Heart left ventricle (tissue), 16 donors: Measurements from ENCODE around the gene SCN4B. TPM values are rescaled to one million over a fixed set of nuclear protein-coding genes. Genes with fewer than 3 reads are reported as not detected.

Source experiments
- ATAC-seq, 4 donors: fragments of 200-7000 bp; cut with Tn5 transposase; one replicate each; pipeline ENCODE4 v1.9.1; 2020 to 2022; ENCODE audit warnings: moderate library complexity in 4 of 4, mild to moderate bottlenecking in 3 of 4, moderate number of reproducible peaks in 1 of 4
- DNase-seq, 5 donors: peaks; one replicate each; pipeline ENCODE4 v3.0.0-alpha.2; 2020
- H3K27ac ChIP-seq, 12 donors: fragments of 200-600 bp; sonication (generic) in 4 of 12; one replicate each; pipeline versions ENCODE4 v1.5.0 to v1.8.0; 2016 to 2022; ENCODE audit warnings: mild to moderate bottlenecking in 2 of 12
- H3K27me3 ChIP-seq, 9 donors: fragments of 200-600 bp; sonication (generic) in 2 of 9; one replicate each; pipeline versions ENCODE4 v1.5.1 to v1.8.0; 2016 to 2022; ENCODE audit warnings: mild to moderate bottlenecking in 3 of 9
- H3K36me3 ChIP-seq, 9 donors: fragments of 200-600 bp; sonication (generic) in 2 of 9; one replicate each; pipeline versions ENCODE4 v1.5.0 to v1.8.0; 2018 to 2022; ENCODE audit warnings: mild to moderate bottlenecking in 2 of 9
- H3K4me1 ChIP-seq, 12 donors: fragments of 200-600 bp; sonication (generic) in 4 of 12; one replicate each; pipeline versions ENCODE4 v1.5.0 to v1.8.0; 2016 to 2022; ENCODE audit warnings: mild to moderate bottlenecking in 3 of 12
- H3K4me3 ChIP-seq, 12 donors: fragments of 200-600 bp; sonication (generic) in 4 of 12; one replicate each; pipeline versions ENCODE4 v1.5.0 to v1.8.0; 2017 to 2022; ENCODE audit warnings: mild to moderate bottlenecking in 9 of 12, moderate library complexity in 4 of 12
- H3K9me3 ChIP-seq, 12 donors: fragments of 200-600 bp; sonication (generic) in 4 of 12; one replicate each; pipeline versions ENCODE4 v1.5.0 to v1.8.0; 2016 to 2022; ENCODE audit warnings: mild to moderate bottlenecking in 1 of 12
- CTCF ChIP-seq, 12 donors: fragments of 200-600 bp; sonication (generic) in 4 of 12; IDR thresholded peaks; one replicate each; pipeline versions ENCODE4 v1.5.0 to v1.8.0; 2018 to 2022; ENCODE audit warnings: antibody characterized with exemption in 12 of 12, mild to moderate bottlenecking in 5 of 12
- POLR2A ChIP-seq, 2 donors: fragments of 450-650 bp; IDR thresholded peaks; one replicate each; pipeline ENCODE4 v1.6.1; 2017; ENCODE audit warnings: antibody characterized with exemption in 2 of 2, mild to moderate bottlenecking in 2 of 2, moderate library complexity in 2 of 2
- WGBS, 4 donors: extraction: QIAGEN DNeasy Blood & Tissue Kit in 2 of 4; methylation state at CpG; one replicate each; pipeline versions ENCODE4 v1.1.5 to v1.1.7; 2013 to 2018; 5-methylcytosine and 5-hydroxymethylcytosine counted together
- intact Hi-C, 10 donors: fragments of 100-400 bp; cut with DNase I; formaldehyde crosslinking; loops; one replicate each; pipeline versions ENCODE4 v1.11.1 to v1.14.2; 2022
- polyA plus RNA-seq, 2 donors: library from polyadenylated mRNA; stranded (reverse); fragments of 200-250 nt; gene quantifications; one replicate each; pipeline ENCODE4 v1.2.3, GENCODE V29; 2013
- total RNA-seq, 9 donors: library from RNA; depleted of rRNA in 2 of 9; stranded (reverse); fragments of >200 nt in 2 of 9; fragmentation: NEBNext Ultra II Directional in 3 of 9; extraction: Animal tissue kit (Norgen Biotek cat#: 25700) in 3 of 9; gene quantifications; one replicate each; pipeline versions ENCODE4 v1.1.0 to v1.2.4, GENCODE V29; 2016 to 2023
- donor health status: ischemic (EF 13 %, LVEDD 7.1; RV severe dilation, severe dysfunction).
- donor health status: healthy with polysubstance abuse.
- donor health status: DM: no; HTN: yes; CAD: no.
- donor health status: DM: no; HTN: no; CAD: no.
- donor health status: ischemic (EF 25% LVEDD 6.9; RV normal size, moderate dysfunction).
- donor health status: ischemic (EF 25% LVEDD 5.7; RV mildly dilated, moderate dysfunction).
- donor health status: healthy.
- donor health status: DM: yes; HTN: yes; CAD: no.
- donor health status: ischemic (EF 35%, LVEDD 5.7; RV mildly dilated, moderate dysfunction).
- donor health status: nonischemic (EF 11% LVEDD 7.7; RV severe dilation, severe dysfunction).
- donor health status: DM: yes; HTN: yes; CAD: no.
- donor health status: PGD.
- donor health status: ischemic (EF 29% LVEDD 5.4; RV normal size, mild dysfunction).
- donor health status: nonischemic (EF 23%, LVEDD 6.1; RV moderate dilation, normal function).

The SCN4B gene
- total and polyA plus RNA-seq, 11 donors = 2.1 to 16.9 (median 11.9) TPM

- Histone ChIP-seq H3K27me3 (no peaks in the 10 kb centered on the region), H3K4me3 (no peak overlapping the region), H3K36me3 (peaks cover 0 to 3% (median 0%) of the 10 kb centered on the region in 9 donors), H3K4me1 (peaks cover 0 to 21% (median 0%) of the 10 kb centered on the region in 12 donors), H3K9me3 (no peaks in the 10 kb centered on the region), H3K27ac (no peak overlapping the region)
- intact Hi-C loops = loop anchor here in 1 of 10 donors (2.0 kb wide), 1 partner anchor 59 kb away; no protein-coding TSS in a partner anchor
- DNase-seq (no peak), ATAC-seq (no peak)
- TF ChIP-seq CTCF (IDR thresholded peaks at IDR 0.05) = no peak
- TF ChIP-seq POLR2A (IDR thresholded peaks at IDR 0.05) = no peak
- 92 to 94% (median 93%) methylated on average over 10 of the region's 10 CpGs for WGBS, 4 donors
These were observed 18.8 kb downstream of the SCN4B start for GRCh38 chr11:118133816-118134215.

GRCh38 chr11:118132385-118133151 is 20.1 kb downstream of the SCN4B start:
- no peak overlapping the region for H3K27ac ChIP-seq
- H3K36me3 ChIP-seq = peaks cover 0 to 3% (median 0%) of the 10 kb centered on the region in 9 donors
- ATAC-seq = no peak
- H3K27me3 ChIP-seq = no peaks in the 10 kb centered on the region
- TF ChIP-seq CTCF (IDR thresholded peaks at IDR 0.05) (no peak), POLR2A (IDR thresholded peaks at IDR 0.05) (no peak)
- no peaks in the 10 kb centered on the region for H3K9me3 ChIP-seq
- WGBS, 4 donors = 82 to 85% (median 84%) methylated on average over 15 of the region's 15 CpGs
- H3K4me3 ChIP-seq = no peak overlapping the region
- DNase-seq = no peak
- intact Hi-C loops = no loop called here
- peaks cover 0 to 29% (median 0%) of the 10 kb centered on the region in 12 donors for H3K4me1 ChIP-seq

GRCh38 chr11:118129471-118130172 is 23.0 kb downstream of the SCN4B start:
- H3K4me1 ChIP-seq = peaks cover 0 to 29% (median 0%) of the 10 kb centered on the region in 12 donors
- H3K9me3 ChIP-seq = no peaks in the 10 kb centered on the region
- ATAC-seq = peak in 3 of 4 donors; percentile 34 to 50 (median 46)
- H3K27me3 ChIP-seq = no peaks in the 10 kb centered on the region
- H3K27ac ChIP-seq = no peak overlapping the region
- TF ChIP-seq CTCF (IDR thresholded peaks at IDR 0.05) = no peak
- no peak for TF ChIP-seq POLR2A (IDR thresholded peaks at IDR 0.05)
- no peak overlapping the region for H3K4me3 ChIP-seq
- intact Hi-C loops = no loop called here
- no peak for DNase-seq
- H3K36me3 ChIP-seq = no peaks in the 10 kb centered on the region
- WGBS, 4 donors = 63 to 74% (median 68%) methylated on average over 6 of the region's 6 CpGs
